Stomach smooth muscle (tissue), 2 donors: ENCODE measurements around the gene CLCF1.

Source experiments
- H3K27ac ChIP-seq: one replicate; pipeline ENCODE4 v1.7.0; 2013; ENCODE audit warnings: mild to moderate bottlenecking, low read length, inconsistent platforms
- H3K27me3 ChIP-seq, 2 donors: one replicate each; pipeline ENCODE4 v1.7.0; 2013; ENCODE audit warnings: low read length in 2 of 2; ENCODE audit not compliant: insufficient read depth in 2 of 2, control insufficient read depth in 1 of 2
- H3K36me3 ChIP-seq, 2 donors: one replicate each; pipeline ENCODE4 v1.7.0; 2013; ENCODE audit warnings: low read length in 2 of 2; ENCODE audit not compliant: control insufficient read depth in 2 of 2, insufficient read depth in 2 of 2
- H3K4me1 ChIP-seq: one replicate; pipeline ENCODE4 v1.7.0; 2013; ENCODE audit warnings: low read length; ENCODE audit not compliant: control insufficient read depth, insufficient read depth
- H3K4me3 ChIP-seq, 2 donors: one replicate each; pipeline ENCODE4 v1.7.0; 2013; ENCODE audit warnings: low read length in 2 of 2
- H3K9ac ChIP-seq, 2 donors: one replicate each; pipeline ENCODE4 v1.7.0; 2013; ENCODE audit warnings: low read length in 2 of 2, mild to moderate bottlenecking in 1 of 2
- H3K9me3 ChIP-seq, 2 donors: one replicate each; pipeline ENCODE4 v1.7.0; 2013; ENCODE audit warnings: low read length in 2 of 2; ENCODE audit not compliant: control insufficient read depth in 2 of 2
- donor health status: healthy.
- donor health status: Pancreatic carcinoma.

CLCF1 gene

DNA sequence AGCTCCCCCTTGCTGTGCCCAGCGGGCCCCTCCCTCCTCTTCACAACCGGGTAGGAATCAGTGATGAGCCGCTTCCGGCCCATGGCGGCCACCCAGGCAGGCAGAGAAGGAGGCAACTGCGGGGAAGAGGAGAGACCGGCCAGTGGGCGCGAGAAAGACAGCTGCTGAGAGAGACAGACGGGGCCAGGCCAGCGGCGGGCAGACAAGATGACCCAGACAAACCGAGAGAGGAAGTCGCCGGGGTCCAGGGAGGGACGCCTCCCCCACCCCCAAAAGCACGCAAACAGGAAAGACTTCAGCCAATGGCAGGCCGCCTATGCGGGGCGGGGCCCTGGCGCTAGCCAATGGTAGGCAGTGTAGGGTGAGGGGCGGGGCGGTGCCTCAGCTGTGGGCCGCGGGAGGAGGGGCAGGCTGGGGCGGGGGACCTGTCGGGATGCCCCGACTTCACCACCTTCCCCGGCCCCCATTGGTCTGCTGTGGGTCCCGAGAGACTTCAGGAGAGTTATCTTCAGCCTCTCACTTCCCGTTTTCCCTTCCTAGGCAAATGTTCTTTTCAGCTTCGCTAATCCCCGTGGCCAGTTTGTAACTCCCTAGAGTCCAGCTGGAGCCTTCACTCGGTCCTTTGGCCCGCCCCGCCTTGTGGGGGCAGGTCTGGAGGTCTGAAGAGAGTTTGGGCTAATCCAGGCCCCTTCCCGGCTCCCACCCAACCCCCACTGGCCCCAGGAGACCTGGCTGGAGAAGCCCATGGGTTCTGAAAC, 19.9 kb downstream of the CLCF1 start, which contains the start of gene POLD4:
Gene POLD4 (minus strand): TSS at position 230 of the 758 bp plus-strand sequence. CDS start 147 bp downstream, at position 83.
- peak within 1 kb of the TSS; percentile 82 to 91 for H3K4me3 ChIP-seq
- peaks cover 67% of the 10 kb centered on the region for H3K4me1 ChIP-seq
- H3K27me3 ChIP-seq = no peaks in the 10 kb centered on the region
- no peaks in the 10 kb centered on the region for H3K9me3 ChIP-seq
- H3K36me3 ChIP-seq = peaks cover 0 to 2% of the 10 kb centered on the region in 2 donors
- H3K9ac ChIP-seq = peak within 1 kb of the TSS; percentile 92 to 97
- H3K27ac ChIP-seq = peak within 1 kb of the TSS; percentile 99

GRCh38 chr11:67352546-67353316, 20.7 kb downstream of the CLCF1 start:
- no peaks in the 10 kb centered on the region for H3K27me3 ChIP-seq
- H3K27ac ChIP-seq = peak overlapping the region; percentile 99
- peaks cover 60% of the 10 kb centered on the region for H3K4me1 ChIP-seq
- peaks cover 3 to 4% of the 10 kb centered on the region in 2 donors for H3K36me3 ChIP-seq
- peak overlapping the region; percentile 82 to 91 for H3K4me3 ChIP-seq
- H3K9ac ChIP-seq = peak overlapping the region; percentile 92 to 97
- no peaks in the 10 kb centered on the region for H3K9me3 ChIP-seq

- H3K27me3 ChIP-seq = no peaks in the 10 kb centered on the region
- H3K36me3 ChIP-seq = peaks cover 3 to 4% of the 10 kb centered on the region in 2 donors
- H3K4me3 ChIP-seq = no peak overlapping the region
- H3K9ac ChIP-seq = peak overlapping the region; percentile 53 to 60
- H3K4me1 ChIP-seq = peaks cover 47% of the 10 kb centered on the region
- peak overlapping the region; percentile 70 for H3K27ac ChIP-seq
- no peaks in the 10 kb centered on the region for H3K9me3 ChIP-seq
Observed at GRCh38 chr11:67351275-67352005, 22.0 kb downstream of the CLCF1 start.

DNA sequence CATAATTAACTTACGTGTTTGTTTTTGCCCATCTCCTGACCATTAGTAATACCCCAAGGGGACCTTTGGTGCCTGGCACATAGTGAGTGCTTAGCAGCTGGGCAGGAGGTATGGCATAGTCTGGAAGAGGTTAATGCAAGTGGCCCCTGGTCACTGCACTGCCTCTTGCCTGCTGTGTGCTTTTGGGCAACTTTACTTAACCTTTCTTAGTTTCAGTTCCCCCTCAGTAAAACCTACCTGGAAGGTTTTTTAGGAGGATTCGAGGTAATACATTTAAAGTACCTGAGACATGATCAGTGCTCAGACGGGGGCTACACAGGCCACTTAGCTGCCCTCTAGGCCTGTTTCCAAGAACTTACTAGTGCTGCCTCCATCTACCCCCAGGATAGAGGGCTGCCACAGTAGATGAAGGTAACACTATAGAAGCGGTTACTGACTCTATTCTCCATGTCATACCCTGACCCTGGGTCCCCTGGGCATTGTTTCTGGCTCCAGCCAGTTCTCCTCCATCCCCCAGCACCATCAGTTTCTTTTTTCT, 23.4 kb downstream of the CLCF1 start:
- no peak overlapping the region for H3K27ac ChIP-seq

DNA sequence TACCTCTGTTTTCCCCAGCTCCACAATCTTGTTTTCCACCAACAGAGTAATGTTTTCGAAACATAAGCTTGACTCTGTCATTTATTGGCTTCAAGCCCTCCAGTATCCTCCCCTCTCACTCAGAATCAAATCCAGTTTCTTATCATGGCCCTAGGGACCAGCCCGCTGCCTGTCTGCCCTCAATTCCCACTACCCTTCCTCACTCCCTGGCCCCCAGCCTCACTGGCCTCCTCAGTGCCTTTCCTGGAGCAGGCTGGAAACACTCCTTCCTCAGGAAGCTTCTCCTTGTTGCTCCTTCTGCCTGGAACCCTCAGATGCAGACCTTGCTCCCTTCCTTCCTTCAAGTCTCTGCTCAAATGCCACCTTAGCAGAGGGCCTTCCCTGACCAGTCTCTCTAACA, 23.9 kb downstream of the CLCF1 start:
- Histone ChIP-seq H3K4me1 (peaks cover 27% of the 10 kb centered on the region), H3K27ac (no peak overlapping the region), H3K27me3 (no peaks in the 10 kb centered on the region), H3K4me3 (no peak overlapping the region), H3K36me3 (peaks cover 3 to 4% of the 10 kb centered on the region in 2 donors), H3K9me3 (no peaks in the 10 kb centered on the region), H3K9ac (no peak overlapping the region)

More for the DNA sequence above, 23.4 kb downstream of the CLCF1 start:
- peaks cover 3 to 4% of the 10 kb centered on the region in 2 donors for H3K36me3 ChIP-seq
- H3K27me3 ChIP-seq = no peaks in the 10 kb centered on the region
- no peak overlapping the region for H3K9ac ChIP-seq
- H3K4me1 ChIP-seq = peaks cover 32% of the 10 kb centered on the region
- no peak overlapping the region for H3K4me3 ChIP-seq
- H3K9me3 ChIP-seq = no peaks in the 10 kb centered on the region

DNA sequence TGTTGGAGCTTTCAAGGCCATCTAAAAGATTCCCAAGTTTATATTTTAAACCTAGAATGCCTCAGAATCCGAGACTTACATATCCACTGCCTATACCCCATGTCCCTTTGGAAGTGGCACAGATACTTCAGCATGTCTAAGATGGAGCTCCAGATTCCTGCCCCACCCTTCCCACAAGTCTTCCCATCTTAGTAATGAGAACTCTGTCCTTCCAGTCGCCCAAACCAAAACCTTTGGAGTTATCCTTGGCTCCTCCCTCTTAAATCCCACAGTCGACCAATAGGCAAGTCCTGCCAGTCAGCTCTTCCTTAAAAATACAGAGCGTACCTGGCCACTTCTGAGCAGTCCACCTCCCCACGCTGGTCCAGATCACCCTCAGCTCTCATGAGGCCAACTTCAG, 24.4 kb downstream of the CLCF1 start:
- Histone ChIP-seq H3K9ac (no peak overlapping the region), H3K36me3 (peaks cover 3 to 4% of the 10 kb centered on the region in 2 donors), H3K27me3 (no peaks in the 10 kb centered on the region), H3K9me3 (no peaks in the 10 kb centered on the region), H3K27ac (no peak overlapping the region), H3K4me1 (peaks cover 23% of the 10 kb centered on the region), H3K4me3 (no peak overlapping the region)

DNA sequence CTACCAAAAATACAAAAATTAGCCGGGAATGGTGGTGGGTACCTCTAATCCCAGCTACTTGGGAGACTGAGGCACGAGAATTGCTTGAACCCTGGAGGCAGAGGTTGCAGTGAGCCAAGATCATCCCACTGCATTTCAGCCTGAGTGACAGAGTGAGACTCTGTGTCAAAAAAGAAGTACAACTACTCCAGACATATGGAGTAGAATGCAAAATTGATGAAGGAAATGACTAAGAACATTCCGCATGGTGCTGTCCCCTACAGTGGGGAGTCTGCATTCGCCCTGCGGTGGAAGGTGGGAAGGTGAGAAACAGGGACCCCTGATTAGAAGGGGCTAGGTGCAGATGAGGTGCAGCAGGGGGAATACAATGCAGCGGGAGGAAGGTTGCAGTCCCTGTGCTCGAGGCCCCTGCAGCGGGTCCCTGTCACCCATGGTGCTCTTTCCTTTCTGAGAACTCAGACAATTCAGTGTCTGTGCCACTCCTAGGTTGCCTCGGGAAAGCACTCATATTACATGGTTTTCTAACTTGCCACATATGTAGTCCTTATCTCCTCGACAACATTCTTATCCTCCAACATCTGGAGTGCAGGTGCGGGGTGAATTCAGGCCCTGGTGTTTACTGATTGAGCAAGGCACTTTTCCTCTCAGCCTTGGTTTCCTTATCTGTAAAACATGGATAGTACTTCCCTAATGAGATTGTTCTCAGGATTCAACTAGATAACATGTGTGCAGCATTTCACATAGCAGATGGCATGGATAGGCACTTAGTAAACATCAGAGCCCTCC, 25.2 kb downstream of the CLCF1 start:
- no peaks in the 10 kb centered on the region for H3K9me3 ChIP-seq
- H3K4me1 ChIP-seq = peaks cover 19% of the 10 kb centered on the region
- H3K36me3 ChIP-seq = peaks cover 3 to 4% of the 10 kb centered on the region in 2 donors
- H3K27ac ChIP-seq = no peak overlapping the region
- H3K9ac ChIP-seq = no peak overlapping the region
- no peaks in the 10 kb centered on the region for H3K27me3 ChIP-seq
- H3K4me3 ChIP-seq = no peak overlapping the region

DNA sequence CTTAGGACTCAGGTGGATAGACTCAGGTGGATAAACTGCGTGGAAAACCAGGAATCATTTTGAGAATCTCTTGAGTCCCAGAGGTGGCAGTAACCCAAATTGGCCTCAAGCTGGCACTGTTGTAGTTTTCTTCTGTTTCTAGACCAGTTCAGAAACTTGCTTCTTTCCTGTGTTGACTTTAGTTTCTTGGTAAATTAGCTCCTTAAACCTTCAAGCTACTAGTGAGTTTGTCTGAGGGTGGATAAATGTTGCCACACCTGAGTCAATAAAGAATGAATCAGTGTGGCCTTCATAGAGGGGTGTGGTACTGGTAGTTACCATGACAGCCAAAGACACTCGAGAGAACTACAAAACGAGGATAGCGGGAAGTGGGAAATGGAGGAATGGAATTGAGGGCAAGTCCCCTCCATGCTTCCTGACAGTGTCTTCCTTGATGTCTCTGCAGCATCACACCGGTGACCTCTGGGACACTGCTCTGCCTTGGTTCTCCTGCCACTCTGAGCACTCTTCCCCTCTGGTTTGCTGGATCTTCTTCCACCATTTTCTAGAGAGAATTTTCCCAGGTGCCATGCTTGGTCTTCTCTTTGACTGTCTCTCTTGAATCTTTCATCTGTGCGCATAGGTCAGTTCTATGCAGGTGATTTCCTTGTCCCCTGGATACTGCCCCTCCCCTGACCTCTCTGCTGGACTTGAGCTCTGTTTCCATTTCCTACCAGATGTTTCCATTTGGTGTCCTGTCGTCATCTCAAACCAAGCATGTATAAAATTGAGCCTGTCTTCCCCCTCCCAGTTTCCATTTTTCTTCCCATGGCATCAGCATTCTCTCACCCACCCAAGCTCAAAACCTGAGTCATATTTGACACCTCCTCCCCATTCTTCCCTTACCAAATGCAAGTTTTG, 27.2 kb downstream of the CLCF1 start:
- Histone ChIP-seq H3K4me3 (no peak overlapping the region), H3K4me1 (peaks cover 3% of the 10 kb centered on the region), H3K9me3 (no peaks in the 10 kb centered on the region), H3K27me3 (no peaks in the 10 kb centered on the region), H3K27ac (no peak overlapping the region), H3K9ac (no peak overlapping the region), H3K36me3 (peaks cover 2 to 3% of the 10 kb centered on the region in 2 donors)

GRCh38 chr11:67345247-67345919, 28.0 kb downstream of the CLCF1 start:
- Histone ChIP-seq H3K27ac (no peak overlapping the region), H3K9me3 (no peaks in the 10 kb centered on the region), H3K4me3 (no peak overlapping the region), H3K4me1 (no peaks in the 10 kb centered on the region), H3K27me3 (no peaks in the 10 kb centered on the region), H3K36me3 (peaks cover 2 to 3% of the 10 kb centered on the region in 2 donors), H3K9ac (no peak overlapping the region)
